Testis (tissue), 2 donors: ENCODE results near the gene GNA15.

Source experiments
- CTCF ChIP-seq, 3 experiments: fragments of 450-650 bp in 2 of 3; fragments of 200-600 bp in 1 of 3; sonication (generic) in 1 of 3; IDR thresholded peaks; one replicate each; pipeline ENCODE4 v1.5.1; 2016 to 2019; ENCODE audit warnings: antibody characterized with exemption in 3 of 3, mild to moderate bottlenecking in 2 of 3, moderate library complexity in 1 of 3
- POLR2A ChIP-seq: fragments of 450-650 bp; IDR thresholded peaks from one replicate; pipeline ENCODE4 v1.6.1; 2017; ENCODE audit warnings: antibody characterized with exemption, mild to moderate bottlenecking, moderate library complexity

DNA sequence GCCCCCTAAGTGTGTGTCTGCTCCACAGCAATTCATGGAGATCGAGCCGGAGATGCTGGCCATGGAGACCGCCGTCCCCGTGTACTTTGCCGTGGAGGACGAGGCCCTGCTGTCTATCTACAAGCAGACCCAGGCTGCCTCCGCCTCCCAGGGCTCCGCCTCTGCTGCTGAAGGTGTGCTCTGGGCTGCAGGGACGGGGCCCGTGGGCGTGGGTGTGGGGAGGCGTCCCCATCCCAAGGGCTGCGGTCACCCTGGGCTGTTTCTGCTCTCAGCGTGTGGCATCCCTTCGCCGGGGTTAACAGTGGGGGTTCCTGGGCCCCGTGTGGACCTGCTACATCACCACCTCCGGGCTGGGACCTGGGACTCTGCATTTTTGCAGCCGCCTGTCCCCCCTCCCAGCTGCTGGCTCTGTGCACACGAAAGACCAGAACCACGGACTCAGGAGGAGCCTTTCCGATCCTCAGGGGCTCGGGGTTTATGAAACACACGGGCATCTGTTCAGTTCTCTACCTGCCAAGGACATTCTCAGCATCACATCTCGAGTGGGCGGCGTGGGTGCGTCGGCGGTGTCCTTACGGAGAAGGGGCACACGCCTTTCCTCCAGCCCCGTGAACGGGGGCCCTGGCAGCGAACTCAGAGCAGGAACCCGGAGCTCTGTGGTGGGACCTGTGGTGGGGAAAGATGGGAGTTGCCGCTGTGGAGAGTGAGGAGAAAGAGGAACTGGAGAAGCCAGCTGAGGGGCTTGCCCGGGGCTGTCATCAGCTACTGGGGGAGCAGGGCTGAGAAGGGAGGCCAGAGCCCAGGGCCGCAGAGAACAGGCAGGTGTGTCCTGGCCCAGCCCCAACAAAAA lies 57.6 kb downstream of the GNA15 start:
- no peak for TF ChIP-seq CTCF (IDR thresholded peaks at IDR 0.05)
- TF ChIP-seq POLR2A, result no peak
